GM19397 (cell line): ENCODE results near the gene PEX19.
"Not testable (repeated sequence)": the region's sequence is repeated elsewhere in the genome, so short reads cannot be mapped to it uniquely, and the experiment has no call there.

Experiments used
- ATAC-seq: cut with Tn5 transposase; IDR thresholded peaks from one replicate; pipeline ENCODE4 v1.9.1; 2021; ENCODE audit warnings: mild to moderate bottlenecking, moderate library complexity; ENCODE audit not compliant: unreplicated experiment

PEX19 gene

DNA sequence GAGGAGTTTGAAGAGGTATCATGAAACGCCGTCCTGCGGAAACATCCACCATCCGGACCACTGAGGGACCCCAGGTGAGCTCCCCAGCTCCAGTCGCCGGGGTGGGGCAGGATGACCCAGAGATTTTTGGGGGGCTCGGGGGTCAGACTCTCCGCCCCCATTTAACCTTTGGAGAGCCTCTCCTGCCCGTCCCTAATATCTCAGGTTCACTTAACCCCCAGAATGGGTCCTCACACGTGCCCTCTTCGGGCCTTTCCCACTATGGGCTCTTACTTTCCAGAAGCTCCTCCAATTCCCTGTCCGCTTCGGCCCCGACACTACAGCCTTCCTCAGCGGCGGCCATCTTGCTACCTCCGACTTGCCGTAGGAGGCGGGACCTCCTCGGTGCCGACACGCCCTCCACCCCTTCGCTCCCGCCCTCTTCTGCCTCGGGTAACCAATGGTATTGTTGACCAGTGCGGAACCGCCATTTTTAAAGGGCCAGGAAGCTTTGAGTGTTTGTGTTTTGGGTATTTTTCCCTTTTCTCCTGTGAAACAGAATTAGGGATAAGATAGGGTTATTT is at the start of gene PEX19:
Gene PEX19, minus strand, starts transcription at position 352 of the 563 bp plus-strand sequence. Its CDS starts 9 bp downstream, at position 343.
- peak; percentile 99 for ATAC-seq

DNA sequence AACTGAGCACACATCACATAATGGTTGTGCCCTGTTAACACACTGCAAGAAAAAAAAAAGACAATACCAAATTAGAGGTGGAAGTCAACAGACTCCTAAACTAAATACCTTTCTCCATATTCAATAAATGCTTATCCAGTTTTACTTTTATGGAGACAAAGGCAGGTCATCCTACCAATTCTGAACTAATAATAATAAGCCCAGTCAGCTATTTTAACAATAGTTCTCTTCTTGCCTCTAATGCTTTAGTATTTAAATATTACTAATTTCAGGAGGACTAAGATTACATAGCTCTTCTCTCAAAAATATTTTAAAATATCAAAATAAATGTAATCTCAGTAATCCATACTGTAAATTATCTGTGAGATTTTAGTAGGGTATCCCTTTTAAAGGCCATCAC is 47.6 kb upstream of the PEX19 start:
- no peak for ATAC-seq

DNA sequence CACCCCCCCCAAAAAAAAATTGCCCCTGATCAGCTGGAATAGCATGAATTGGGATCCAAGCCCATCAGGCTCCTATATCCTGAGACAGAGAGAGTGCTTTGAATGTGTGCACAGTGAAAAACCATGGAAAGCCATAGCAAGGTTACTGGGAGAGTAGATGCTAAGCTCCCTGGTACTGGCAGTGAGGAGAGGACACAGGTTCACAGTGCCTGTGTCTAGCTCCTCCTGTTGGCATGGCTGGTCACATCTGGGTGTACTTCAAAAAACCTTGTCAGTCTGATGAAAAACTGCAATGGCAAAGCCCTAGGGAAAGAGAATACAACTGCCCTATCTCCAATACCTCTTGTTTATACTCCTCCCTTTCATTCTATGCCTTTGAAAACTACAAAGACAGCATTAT is 45.2 kb upstream of the PEX19 start:
- no peak for ATAC-seq

- ATAC-seq, result no peak
Measured at GRCh38 chr1:160328184-160328583, 43.3 kb upstream of the PEX19 start.

GRCh38 chr1:160326418-160326817 is 41.5 kb upstream of the PEX19 start:
- no peak for ATAC-seq

GRCh38 chr1:160325252-160325651 is 40.3 kb upstream of the PEX19 start:
- no peak for ATAC-seq

- no peak for ATAC-seq
Measured at GRCh38 chr1:160322831-160323230, 37.9 kb upstream of the PEX19 start.

GRCh38 chr1:160315359-160315758 is 30.4 kb upstream of the PEX19 start:
- no peak for ATAC-seq

GRCh38 chr1:160309571-160309970 is 24.6 kb upstream of the PEX19 start:
- no peak for ATAC-seq

DNA sequence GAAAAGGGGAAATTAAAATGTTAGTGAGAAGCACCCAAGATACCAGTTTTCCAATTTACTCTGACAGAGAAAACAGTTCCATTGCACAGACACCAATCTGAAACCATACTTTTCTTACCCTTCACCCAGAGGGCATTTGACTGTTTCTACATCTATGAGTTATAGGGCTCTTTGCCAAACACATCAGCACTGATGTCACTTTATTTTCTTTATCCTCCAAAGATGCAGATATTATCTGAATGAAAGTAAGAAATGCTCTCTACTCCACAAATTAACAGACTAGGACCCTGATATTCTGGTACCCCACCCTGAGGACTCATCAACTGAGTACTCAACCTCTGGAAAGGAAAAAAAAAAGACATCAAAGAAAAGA is 24.2 kb upstream of the PEX19 start:
- no peak for ATAC-seq

GRCh38 chr1:160308451-160309184 is 23.7 kb upstream of the PEX19 start:
- no peak for ATAC-seq

DNA sequence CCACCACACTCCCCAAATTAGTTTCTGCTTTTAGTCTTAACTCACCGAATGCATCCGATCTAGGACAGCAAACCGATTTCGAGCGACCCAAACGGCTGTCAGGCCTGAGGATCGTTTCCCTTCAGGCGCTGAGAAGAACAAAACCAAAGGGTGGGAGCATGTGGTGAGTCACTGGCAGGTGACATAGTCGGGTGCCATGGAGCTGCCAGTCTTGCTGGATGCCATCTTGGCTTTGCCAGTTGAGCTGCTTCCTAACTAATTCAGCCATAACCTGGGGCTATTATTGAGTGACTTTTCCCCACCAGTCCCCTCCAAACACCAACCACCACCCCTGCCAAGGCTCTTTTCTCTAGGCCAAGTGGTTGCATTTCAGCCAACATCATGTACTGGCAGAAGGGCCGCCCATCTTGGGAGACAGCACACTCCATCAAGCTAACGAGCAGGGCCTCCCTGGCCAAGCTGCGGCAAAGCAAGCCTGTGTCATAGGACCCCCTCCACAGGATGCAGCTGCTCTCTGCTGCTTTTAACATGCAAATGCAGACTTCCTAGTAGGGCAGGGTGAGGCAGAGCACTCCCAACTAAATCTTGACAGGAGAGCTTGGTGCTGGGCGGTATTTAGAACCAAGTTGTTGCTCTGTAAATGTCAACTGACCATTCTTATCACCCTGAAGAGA is 22.3 kb upstream of the PEX19 start:
- no peak for ATAC-seq

GRCh38 chr1:160300173-160300572 is 15.2 kb upstream of the PEX19 start:
- no peak for ATAC-seq

- no peak for ATAC-seq
Measured at GRCh38 chr1:160296036-160296435, 11.1 kb upstream of the PEX19 start.

DNA sequence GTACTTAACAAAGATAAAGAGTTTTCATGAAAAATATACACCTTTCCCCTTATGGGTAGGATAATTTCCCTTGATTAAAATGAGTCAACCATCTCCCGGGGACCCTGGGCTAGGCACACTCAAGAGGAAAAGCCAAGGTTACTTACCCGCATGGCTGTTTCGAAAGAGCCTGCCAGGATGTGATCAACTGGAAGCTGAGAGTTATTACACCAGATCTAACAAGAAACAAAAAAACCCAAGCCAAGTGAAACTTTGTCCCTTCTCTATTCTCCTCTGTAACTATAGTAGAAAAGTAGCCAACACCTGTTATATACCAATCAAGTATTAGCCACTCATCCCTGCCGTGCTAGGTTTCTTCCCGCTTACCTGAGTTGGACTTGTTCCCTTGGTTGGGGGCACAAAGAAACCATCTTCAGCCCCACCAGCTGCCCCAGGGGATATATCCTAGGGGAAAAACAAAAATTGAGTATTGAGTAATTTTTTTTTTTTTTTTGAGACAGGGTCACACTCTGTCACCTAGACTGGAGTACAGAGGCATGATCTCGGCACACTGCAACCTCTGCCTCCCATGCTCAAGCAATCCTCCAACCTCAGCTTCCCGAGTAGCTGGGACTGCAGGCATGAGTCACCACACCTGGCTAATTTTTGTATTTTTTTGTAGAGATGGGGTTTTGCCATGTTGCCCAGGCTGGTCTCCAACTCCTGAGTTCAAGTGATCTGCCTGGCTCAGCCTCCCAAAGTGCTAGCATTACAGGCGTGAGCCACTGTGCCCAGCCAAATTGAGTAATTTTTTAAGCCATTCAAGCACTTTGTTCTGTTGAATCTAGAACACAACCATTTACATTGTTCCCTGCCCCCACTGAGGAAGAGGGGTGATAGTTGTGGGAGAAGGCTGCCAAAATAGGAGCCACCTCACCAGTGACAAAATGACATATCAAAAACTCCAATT is 8.4 kb upstream of the PEX19 start:
- ATAC-seq, result no peak

GRCh38 chr1:160291248-160292220 is 6.6 kb upstream of the PEX19 start:
- ATAC-seq, result no peak

GRCh38 chr1:160287769-160288168 is 2.8 kb upstream of the PEX19 start:
- not testable (repeated sequence) for ATAC-seq

GRCh38 chr1:160285506-160285905 is 573 bp upstream of the PEX19 start:
- no peak for ATAC-seq

DNA sequence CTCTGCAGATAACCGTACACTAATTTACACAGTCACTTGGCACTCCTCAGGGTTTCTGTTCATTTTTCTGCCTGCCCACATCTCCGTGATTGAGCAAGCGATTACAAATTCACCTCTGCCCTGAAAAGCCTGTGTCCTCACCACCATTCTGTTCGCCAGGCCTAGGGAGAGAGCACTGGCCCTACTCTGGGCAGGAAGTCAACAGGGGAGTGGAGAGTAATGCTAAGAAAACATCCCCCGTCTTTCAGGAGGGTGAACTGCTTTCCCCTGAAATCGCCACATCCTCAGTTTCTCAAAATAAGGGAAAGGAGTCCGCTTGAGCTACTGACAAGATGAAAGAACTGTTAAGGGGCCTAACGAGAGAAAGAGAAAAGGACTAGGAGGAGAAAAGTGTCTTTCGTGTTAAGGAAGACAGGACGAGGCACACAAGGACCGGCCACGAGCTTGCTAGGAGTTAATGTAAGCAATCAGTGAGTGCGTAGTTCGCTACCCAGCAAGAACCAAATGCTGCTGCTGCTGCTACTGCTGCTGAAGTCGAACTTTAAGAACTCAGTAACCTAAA is 632 bp downstream of the PEX19 start:
- ATAC-seq, result no peak

GRCh38 chr1:160282807-160283206 is 2.1 kb downstream of the PEX19 start:
- no peak for ATAC-seq
